ENCODE data around the gene GAN.

DNA sequence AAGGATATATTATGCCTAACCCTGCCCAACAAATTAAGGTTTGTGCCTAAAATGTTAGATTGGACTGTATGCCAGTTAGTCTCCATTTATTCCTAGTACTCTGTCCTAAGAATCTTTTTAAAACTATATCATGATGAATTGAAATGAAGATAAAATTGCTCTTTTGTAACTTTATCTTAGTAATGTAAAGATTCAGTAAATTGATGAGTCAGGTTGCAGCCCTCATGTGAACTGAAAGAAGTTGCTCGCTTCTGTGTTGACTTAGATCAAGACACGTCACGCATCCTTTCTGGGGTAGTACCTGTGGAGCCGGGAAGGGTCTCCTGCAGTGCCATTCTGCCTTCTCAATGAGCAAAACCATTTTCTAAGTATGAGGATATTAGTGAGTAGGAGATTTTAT lies 63.3 kb downstream of the GAN start:
- TF ChIP-seq, protein P1, sequence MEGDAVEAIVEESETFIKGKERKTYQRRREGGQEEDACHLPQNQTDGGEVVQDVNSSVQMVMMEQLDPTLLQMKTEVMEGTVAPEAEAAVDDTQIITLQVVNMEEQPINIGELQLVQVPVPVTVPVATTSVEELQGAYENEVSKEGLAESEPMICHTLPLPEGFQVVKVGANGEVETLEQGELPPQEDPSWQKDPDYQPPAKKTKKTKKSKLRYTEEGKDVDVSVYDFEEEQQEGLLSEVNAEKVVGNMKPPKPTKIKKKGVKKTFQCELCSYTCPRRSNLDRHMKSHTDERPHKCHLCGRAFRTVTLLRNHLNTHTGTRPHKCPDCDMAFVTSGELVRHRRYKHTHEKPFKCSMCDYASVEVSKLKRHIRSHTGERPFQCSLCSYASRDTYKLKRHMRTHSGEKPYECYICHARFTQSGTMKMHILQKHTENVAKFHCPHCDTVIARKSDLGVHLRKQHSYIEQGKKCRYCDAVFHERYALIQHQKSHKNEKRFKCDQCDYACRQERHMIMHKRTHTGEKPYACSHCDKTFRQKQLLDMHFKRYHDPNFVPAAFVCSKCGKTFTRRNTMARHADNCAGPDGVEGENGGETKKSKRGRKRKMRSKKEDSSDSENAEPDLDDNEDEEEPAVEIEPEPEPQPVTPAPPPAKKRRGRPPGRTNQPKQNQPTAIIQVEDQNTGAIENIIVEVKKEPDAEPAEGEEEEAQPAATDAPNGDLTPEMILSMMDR (IDR thresholded peaks at IDR 0.05) = no peak
- TF ChIP-seq POLR2A (IDR thresholded peaks at IDR 0.05) = no peak
